Activated CD4-positive, alpha-beta T cell treated with anti-CD3 and anti-CD28 coated beads, Interleukin-2, amount 50 U/mL, for 24 hours (primary cell): Measurements from ENCODE around the gene LMNB1.

Experiments
- DNase-seq, 2 donors: peaks; one replicate each; pipeline ENCODE4 v3.0.0-alpha.2; 2020; ENCODE audit warnings: low read depth in 1 of 2, low spot score in 1 of 2

Gene LMNB1

GRCh38 chr5:126883564-126884245 lies 106.8 kb downstream of the LMNB1 start:
- DNase-seq: no peak

GRCh38 chr5:126884269-126884819 lies 107.4 kb downstream of the LMNB1 start:
- DNase-seq: no peak
